Neural progenitor cell (in vitro differentiated cells): Measurements from ENCODE around the gene NSRP1. TPM values are rescaled to one million over a fixed set of nuclear protein-coding genes. Genes with fewer than 3 reads are reported as not detected.

Experiments
- DNase-seq: peaks from one replicate; pipeline ENCODE4 v3.0.0-alpha.2; 2016; ENCODE audit warnings: low spot score
- H2AFZ ChIP-seq: fragments of 200-600 bp; sonication (generic); replicated peaks from 2 replicates; pipeline ENCODE4 v1.6.1; 2016; ENCODE audit warnings: antibody characterized with exemption
- H3F3A ChIP-seq: fragments of 200-600 bp; sonication (generic); 2 replicates; pipeline ENCODE4 v1.6.1; 2016; ENCODE audit warnings: antibody characterized with exemption, low read depth
- H3K27ac ChIP-seq: fragments of 200-600 bp; sonication (generic); 2 replicates; pipeline ENCODE4 v1.5.1; 2016; ENCODE audit warnings: mild to moderate bottlenecking
- H3K27me3 ChIP-seq: fragments of 200-600 bp; sonication (generic); 2 replicates; pipeline ENCODE4 v1.6.1; 2016; ENCODE audit warnings: mild to moderate bottlenecking, moderate library complexity
- H3K36me3 ChIP-seq: fragments of 200-600 bp; sonication (generic); 2 replicates; pipeline ENCODE4 v1.5.1; 2016
- H3K4me1 ChIP-seq: fragments of 200-600 bp; sonication (generic); 2 replicates; pipeline ENCODE4 v1.6.1; 2016; ENCODE audit warnings: mixed run types
- H3K4me2 ChIP-seq: fragments of 200-600 bp; sonication (generic); 2 replicates; pipeline ENCODE4 v1.6.1; 2016
- H3K4me3 ChIP-seq: fragments of 200-600 bp; sonication (generic); 2 replicates; pipeline ENCODE4 v1.5.1; 2016
- H3K79me2 ChIP-seq: fragments of 200-600 bp; sonication (generic); 2 replicates; pipeline ENCODE4 v1.6.1; 2016; ENCODE audit warnings: low read depth
- H3K9ac ChIP-seq: fragments of 200-600 bp; sonication (generic); 2 replicates; pipeline ENCODE4 v1.6.1; 2016
- H3K9me3 ChIP-seq: fragments of 200-600 bp; sonication (generic); 2 replicates; pipeline ENCODE4 v1.5.1; 2016; ENCODE audit warnings: low read depth
- H4K20me1 ChIP-seq: fragments of 200-600 bp; sonication (generic); 2 replicates; pipeline ENCODE4 v1.6.1; 2016; ENCODE audit warnings: low read depth
- H3K27ac Mint-ChIP-seq: 3 replicates; pipeline ENCODE4 v1.8.0; 2021; ENCODE audit warnings: mixed read lengths
- H3K27me3 Mint-ChIP-seq: 2 replicates; pipeline ENCODE4 v1.8.0; 2022; ENCODE audit warnings: low read depth, mild to moderate bottlenecking, inconsistent platforms, moderate library complexity, mixed read lengths; ENCODE audit not compliant: insufficient read depth
- H3K36me3 Mint-ChIP-seq: 3 replicates; pipeline ENCODE4 v1.8.0; 2021; ENCODE audit warnings: mixed read lengths
- H3K4me1 Mint-ChIP-seq: 3 replicates; pipeline ENCODE4 v1.8.0; 2021; ENCODE audit warnings: mixed read lengths
- H3K4me3 Mint-ChIP-seq: 3 replicates; pipeline ENCODE4 v1.8.0; 2021; ENCODE audit warnings: mild to moderate bottlenecking, moderate library complexity, mixed read lengths
- H3K9me3 Mint-ChIP-seq: 3 replicates; pipeline ENCODE4 v1.8.0; 2020; ENCODE audit warnings: mixed read lengths
- EZH2 ChIP-seq: fragments of 200-600 bp; sonication (generic); IDR thresholded peaks from 2 replicates; pipeline ENCODE4 v1.6.1; 2017; ENCODE audit warnings: antibody characterized with exemption, mild to moderate bottlenecking, moderate library complexity
- EZH2phosphoT487 ChIP-seq: fragments of 200-600 bp; sonication (generic); IDR thresholded peaks from 2 replicates; pipeline ENCODE4 v1.6.1; 2017; ENCODE audit warnings: antibody characterized with exemption
- total RNA-seq: library from RNA; depleted of rRNA; stranded (reverse); fragments of >200 nt; gene quantifications from 2 replicates; pipeline ENCODE4 v1.2.3, GENCODE V29; 2015; ENCODE audit warnings: low replicate concordance
- TF ChIP-seq, protein P1 (sequence below): fragments of 200-600 bp; sonication (generic); IDR thresholded peaks from 2 replicates; pipeline ENCODE4 v1.5.1; 2017; ENCODE audit warnings: antibody characterized with exemption, mild to moderate bottlenecking

Gene NSRP1
- total RNA-seq, 1 donor from 2014 or later = 14.8 TPM

DNA sequence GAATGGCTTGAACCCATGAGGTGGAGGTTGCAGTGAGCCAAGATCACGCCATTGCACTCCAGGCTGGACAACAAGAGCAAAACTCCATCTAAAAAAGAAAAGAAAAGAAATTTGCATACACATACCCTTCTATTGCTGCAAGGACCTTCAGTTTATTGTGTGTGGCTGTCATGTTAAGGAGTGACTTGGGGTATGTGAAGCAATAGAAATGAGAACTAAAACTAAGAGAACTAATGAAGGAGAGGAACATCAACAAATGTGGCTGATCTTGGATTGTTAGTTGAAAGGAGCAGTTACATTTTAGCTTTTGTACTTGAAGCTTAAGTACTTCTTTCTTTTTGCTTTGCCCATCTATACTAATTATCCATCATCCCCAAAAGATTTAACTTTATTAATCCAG, 12.7 kb upstream of the NSRP1 start:
- Histone ChIP-seq H3K27me3 (no peaks in the 10 kb centered on the region), H3K4me3 (no peak overlapping the region), H3K9me3 (no peaks in the 10 kb centered on the region), H3K27ac (no peak overlapping the region), H3K4me2 (no peak overlapping the region), H3K9ac (no peak overlapping the region), H4K20me1 (no peaks in the 10 kb centered on the region), H2AFZ (no peak overlapping the region), H3F3A (peaks cover 10% of the 10 kb centered on the region), H3K4me1 (no peaks in the 10 kb centered on the region), H3K36me3 (no peaks in the 10 kb centered on the region), H3K79me2 (no peaks in the 10 kb centered on the region)
- H3K4me1 Mint-ChIP-seq = peaks cover 18% of the 10 kb centered on the region
- H3K27me3 Mint-ChIP-seq = no peaks in the 10 kb centered on the region
- DNase-seq = no peak
- no peaks in the 10 kb centered on the region for H3K36me3 Mint-ChIP-seq
- no peaks in the 10 kb centered on the region for H3K9me3 Mint-ChIP-seq
- H3K27ac Mint-ChIP-seq = peak overlapping the region; percentile 35
- peak overlapping the region; percentile 86 for H3K4me3 Mint-ChIP-seq
- no peak for TF ChIP-seq EZH2
- no peak for TF ChIP-seq EZH2phosphoT487
- TF ChIP-seq, protein P1, sequence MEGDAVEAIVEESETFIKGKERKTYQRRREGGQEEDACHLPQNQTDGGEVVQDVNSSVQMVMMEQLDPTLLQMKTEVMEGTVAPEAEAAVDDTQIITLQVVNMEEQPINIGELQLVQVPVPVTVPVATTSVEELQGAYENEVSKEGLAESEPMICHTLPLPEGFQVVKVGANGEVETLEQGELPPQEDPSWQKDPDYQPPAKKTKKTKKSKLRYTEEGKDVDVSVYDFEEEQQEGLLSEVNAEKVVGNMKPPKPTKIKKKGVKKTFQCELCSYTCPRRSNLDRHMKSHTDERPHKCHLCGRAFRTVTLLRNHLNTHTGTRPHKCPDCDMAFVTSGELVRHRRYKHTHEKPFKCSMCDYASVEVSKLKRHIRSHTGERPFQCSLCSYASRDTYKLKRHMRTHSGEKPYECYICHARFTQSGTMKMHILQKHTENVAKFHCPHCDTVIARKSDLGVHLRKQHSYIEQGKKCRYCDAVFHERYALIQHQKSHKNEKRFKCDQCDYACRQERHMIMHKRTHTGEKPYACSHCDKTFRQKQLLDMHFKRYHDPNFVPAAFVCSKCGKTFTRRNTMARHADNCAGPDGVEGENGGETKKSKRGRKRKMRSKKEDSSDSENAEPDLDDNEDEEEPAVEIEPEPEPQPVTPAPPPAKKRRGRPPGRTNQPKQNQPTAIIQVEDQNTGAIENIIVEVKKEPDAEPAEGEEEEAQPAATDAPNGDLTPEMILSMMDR = no peak

DNA sequence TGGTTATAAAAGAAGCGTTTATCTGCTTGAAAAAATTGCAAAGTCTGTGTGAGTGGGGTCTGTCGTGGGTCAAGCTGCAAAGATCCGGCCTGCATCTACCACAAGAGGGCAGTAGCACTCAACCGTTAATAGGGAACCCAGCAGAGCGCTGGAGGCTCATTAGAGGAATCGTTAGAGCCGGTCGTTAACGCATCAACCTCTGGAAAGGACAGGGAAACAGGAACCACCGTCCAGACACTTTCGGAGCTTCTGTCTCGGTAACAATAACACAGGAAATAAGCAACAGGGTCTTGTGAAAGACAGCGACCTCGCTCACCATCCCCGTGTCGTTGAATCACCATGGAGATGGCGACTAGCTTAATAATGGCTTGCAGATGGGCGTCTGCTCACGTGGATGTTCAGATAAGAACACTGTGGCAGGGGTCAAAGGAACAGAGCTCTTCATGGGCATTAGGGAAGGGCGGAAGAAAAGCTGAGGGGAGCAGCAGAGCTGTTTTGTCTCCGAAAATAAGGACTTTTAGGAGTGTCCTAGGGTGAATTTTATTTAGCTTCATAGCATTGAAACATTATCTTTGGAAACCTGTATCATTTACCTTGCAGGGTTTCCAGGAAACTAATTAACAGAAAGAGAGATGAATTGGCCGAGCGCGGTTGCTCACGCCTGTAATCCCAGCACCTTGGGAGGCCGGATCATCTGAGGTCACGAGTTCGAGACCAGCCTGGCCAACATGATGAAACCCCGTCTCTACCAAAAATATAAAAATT, 11.9 kb upstream of the NSRP1 start:
- H3K36me3 Mint-ChIP-seq = no peaks in the 10 kb centered on the region
- Histone ChIP-seq H3K79me2 (no peaks in the 10 kb centered on the region), H4K20me1 (no peaks in the 10 kb centered on the region), H3F3A (peaks cover 10% of the 10 kb centered on the region), H3K36me3 (no peaks in the 10 kb centered on the region), H3K4me2 (peak overlapping the region; percentile 79), H2AFZ (peak overlapping the region; percentile 85), H3K27me3 (no peaks in the 10 kb centered on the region), H3K9me3 (no peaks in the 10 kb centered on the region), H3K4me1 (no peaks in the 10 kb centered on the region), H3K9ac (no peak overlapping the region), H3K4me3 (peak overlapping the region; percentile 48), H3K27ac (no peak overlapping the region)
- H3K27me3 Mint-ChIP-seq = no peaks in the 10 kb centered on the region
- no peaks in the 10 kb centered on the region for H3K9me3 Mint-ChIP-seq
- H3K4me3 Mint-ChIP-seq = peak overlapping the region; percentile 86
- H3K27ac Mint-ChIP-seq = peak overlapping the region; percentile 8
- DNase-seq = peak; percentile 95
- H3K4me1 Mint-ChIP-seq = peaks cover 18% of the 10 kb centered on the region
- TF ChIP-seq, protein P1 = peak; percentile 96
- TF ChIP-seq EZH2 = no peak

DNA sequence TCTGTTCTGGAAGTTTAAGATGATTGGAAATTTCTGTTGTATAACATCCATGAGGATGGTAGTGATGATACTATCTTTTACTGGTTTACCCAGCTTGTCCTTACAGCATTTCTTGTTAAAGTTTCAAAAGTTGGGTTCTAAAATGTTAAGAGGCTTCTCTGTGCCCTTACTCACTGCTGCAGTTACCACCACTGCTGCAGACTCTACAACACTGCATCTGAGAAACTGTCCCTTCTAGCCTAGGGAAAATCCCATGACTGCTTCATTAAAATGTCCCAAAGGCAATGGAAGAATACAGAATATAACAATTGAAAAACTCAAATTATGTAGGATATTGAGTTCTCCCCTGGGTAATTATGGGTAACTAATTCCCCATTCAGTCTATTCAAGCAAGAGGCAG, 3.8 kb upstream of the NSRP1 start:
- peaks cover 17% of the 10 kb centered on the region for H3K79me2 ChIP-seq
- DNase-seq = no peak
- H4K20me1 ChIP-seq = no peaks in the 10 kb centered on the region
- no peak overlapping the region for H3K4me3 ChIP-seq
- Mint-ChIP-seq H3K27me3 (no peaks in the 10 kb centered on the region), H3K9me3 (no peaks in the 10 kb centered on the region), H3K27ac (no peak overlapping the region), H3K4me1 (peaks cover 8% of the 10 kb centered on the region), H3K4me3 (no peak overlapping the region), H3K36me3 (no peaks in the 10 kb centered on the region)
- H3F3A ChIP-seq = peaks cover 14% of the 10 kb centered on the region
- H3K36me3 ChIP-seq = no peaks in the 10 kb centered on the region
- H3K9ac ChIP-seq = no peak overlapping the region
- H2AFZ ChIP-seq = peak overlapping the region; percentile 52
- no peak overlapping the region for H3K27ac ChIP-seq
- no peaks in the 10 kb centered on the region for H3K9me3 ChIP-seq
- H3K27me3 ChIP-seq = no peaks in the 10 kb centered on the region
- no peak for TF ChIP-seq EZH2
- TF ChIP-seq, protein P1 = no peak
- no peak for TF ChIP-seq EZH2phosphoT487
- H3K4me2 ChIP-seq = no peak overlapping the region
- H3K4me1 ChIP-seq = peaks cover 3% of the 10 kb centered on the region
